ENCODE measurements around the gene SPDYE2.
"Not testable (repeated sequence)": the region's sequence is repeated elsewhere in the genome, so short reads cannot be mapped to it uniquely, and the experiment has no call there.

The SPDYE2 gene

GRCh38 chr7:102606848-102607247 lies 55.8 kb downstream of the SPDYE2 start:
- DNase-seq = not testable (repeated sequence)

GRCh38 chr7:102609734-102610133 lies 58.7 kb downstream of the SPDYE2 start:
- DNase-seq = peak; percentile 47

GRCh38 chr7:102610441-102610840 lies 59.4 kb downstream of the SPDYE2 start:
- peak; percentile 46 for DNase-seq

GRCh38 chr7:102611013-102611674 lies 60.1 kb downstream of the SPDYE2 start:
- DNase-seq = not testable (repeated sequence)

DNA sequence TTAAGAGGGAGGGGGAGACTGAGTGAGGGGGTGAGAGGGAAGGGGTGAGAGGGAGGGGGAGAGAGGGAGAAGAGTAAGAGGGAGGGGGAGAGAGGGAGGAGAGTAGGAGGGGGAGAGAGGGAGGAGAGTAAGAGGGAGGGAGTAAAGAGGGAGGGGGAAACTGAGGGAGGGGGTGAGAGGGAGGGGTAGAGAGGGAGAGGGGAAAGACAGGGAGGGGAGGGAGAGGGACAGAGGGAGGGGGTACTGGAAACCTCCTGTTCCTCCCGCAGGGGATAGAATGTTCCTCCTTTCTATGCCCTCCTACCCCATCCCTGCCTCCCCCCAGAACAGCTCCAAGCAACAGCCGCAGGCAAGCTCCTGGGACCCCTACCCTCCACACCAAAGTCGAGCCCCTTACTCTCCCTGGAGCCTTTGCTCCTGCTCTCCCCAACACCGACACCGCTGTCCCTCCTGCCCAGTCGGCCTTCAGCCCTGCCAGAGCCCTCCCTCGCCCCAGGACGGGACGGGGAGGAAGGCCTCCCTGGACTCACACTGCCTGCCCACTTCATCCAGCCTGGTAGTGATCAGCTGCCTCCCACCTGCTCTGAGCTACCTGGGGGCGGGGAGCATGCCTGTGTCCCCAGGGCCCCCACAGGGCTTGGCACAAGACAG lies 60.8 kb downstream of the SPDYE2 start:
- DNase-seq = peak; percentile 63
